ENCODE measurements around the gene RHOH.

The RHOH gene

GRCh38 chr4:40177591-40177990 is 19.2 kb upstream of the RHOH start:
- Histone ChIP-seq H3K9me2 (ENCODE audit: low read depth, low read length) (no peaks in the 10 kb centered on the region), H3K27ac (ENCODE audit: low read depth, low read length, poor library complexity, severe bottlenecking) (peak overlapping the region; percentile 100), H3K9me3 (ENCODE audit: low read length) (no peaks in the 10 kb centered on the region), H3K9ac (ENCODE audit: low read length) (peak overlapping the region; percentile 88), H3F3A (ENCODE audit: insufficient read depth, low read length) (no peaks in the 10 kb centered on the region), H4K20me1 (ENCODE audit: insufficient read depth, low read length) (no peaks in the 10 kb centered on the region), H3K4me2 (ENCODE audit: low read length) (peak overlapping the region; percentile 90), H3K36me3 (ENCODE audit: insufficient read depth, low read length) (no peaks in the 10 kb centered on the region), H3K27me3 (ENCODE audit: insufficient read depth, low read length) (no peaks in the 10 kb centered on the region), H3K4me3 (ENCODE audit: low read depth, low read length, poor library complexity, severe bottlenecking) (peak overlapping the region; percentile 57), H3K79me2 (ENCODE audit: insufficient read depth, low read length) (no peaks in the 10 kb centered on the region), H2AFZ (ENCODE audit: low read length) (no peak overlapping the region), H3K4me1 (ENCODE audit: insufficient read depth, low read length, severe bottlenecking) (peaks cover 90% of the 10 kb centered on the region)
- TF ChIP-seq CTCF (IDR thresholded peaks at IDR 0.05; ENCODE audit: low read length), result no peak
- no peak for TF ChIP-seq EZH2 (IDR thresholded peaks at IDR 0.05; ENCODE audit: borderline replicate concordance, low read length)

GRCh38 chr4:40178672-40179071 is 18.2 kb upstream of the RHOH start:
- no peak for TF ChIP-seq EZH2 (IDR thresholded peaks at IDR 0.05; ENCODE audit: borderline replicate concordance, low read length)
- TF ChIP-seq CTCF (IDR thresholded peaks at IDR 0.05; ENCODE audit: low read length), result no peak
- H2AFZ ChIP-seq (ENCODE audit: low read length), result no peak overlapping the region
- H3K9ac ChIP-seq (ENCODE audit: low read length), result peak overlapping the region; percentile 88
- H3K4me3 ChIP-seq (ENCODE audit: low read depth, low read length, poor library complexity, severe bottlenecking), result peak overlapping the region; percentile 57
- H3K36me3 ChIP-seq (ENCODE audit: insufficient read depth, low read length), result no peaks in the 10 kb centered on the region
- H3K9me3 ChIP-seq (ENCODE audit: low read length), result no peaks in the 10 kb centered on the region
- peaks cover 90% of the 10 kb centered on the region for H3K4me1 ChIP-seq (ENCODE audit: insufficient read depth, low read length, severe bottlenecking)
- peak overlapping the region; percentile 100 for H3K27ac ChIP-seq (ENCODE audit: low read depth, low read length, poor library complexity, severe bottlenecking)
- no peaks in the 10 kb centered on the region for H3K27me3 ChIP-seq (ENCODE audit: insufficient read depth, low read length)
- no peaks in the 10 kb centered on the region for H4K20me1 ChIP-seq (ENCODE audit: insufficient read depth, low read length)
- no peaks in the 10 kb centered on the region for H3K79me2 ChIP-seq (ENCODE audit: insufficient read depth, low read length)
- peak overlapping the region; percentile 90 for H3K4me2 ChIP-seq (ENCODE audit: low read length)
- H3F3A ChIP-seq (ENCODE audit: insufficient read depth, low read length), result peaks cover 2% of the 10 kb centered on the region
- H3K9me2 ChIP-seq (ENCODE audit: low read depth, low read length), result no peaks in the 10 kb centered on the region

GRCh38 chr4:40179360-40179759 is 17.5 kb upstream of the RHOH start:
- Histone ChIP-seq H3K9me2 (ENCODE audit: low read depth, low read length) (no peaks in the 10 kb centered on the region), H3K27ac (ENCODE audit: low read depth, low read length, poor library complexity, severe bottlenecking) (peak overlapping the region; percentile 100), H3K79me2 (ENCODE audit: insufficient read depth, low read length) (no peaks in the 10 kb centered on the region), H3K9me3 (ENCODE audit: low read length) (no peaks in the 10 kb centered on the region), H4K20me1 (ENCODE audit: insufficient read depth, low read length) (no peaks in the 10 kb centered on the region), H3K9ac (ENCODE audit: low read length) (peak overlapping the region; percentile 88; the same call in 1 of the 2 replicates), H3F3A (ENCODE audit: insufficient read depth, low read length) (peaks cover 9% of the 10 kb centered on the region), H2AFZ (ENCODE audit: low read length) (no peak overlapping the region), H3K36me3 (ENCODE audit: insufficient read depth, low read length) (no peaks in the 10 kb centered on the region), H3K4me2 (ENCODE audit: low read length) (peak overlapping the region; percentile 90; the same call in 1 of the 2 replicates), H3K4me1 (ENCODE audit: insufficient read depth, low read length, severe bottlenecking) (peaks cover 90% of the 10 kb centered on the region), H3K4me3 (ENCODE audit: low read depth, low read length, poor library complexity, severe bottlenecking) (no peak overlapping the region), H3K27me3 (ENCODE audit: insufficient read depth, low read length) (no peaks in the 10 kb centered on the region)
- no peak for TF ChIP-seq CTCF (IDR thresholded peaks at IDR 0.05; ENCODE audit: low read length)
- TF ChIP-seq EZH2 (IDR thresholded peaks at IDR 0.05; ENCODE audit: borderline replicate concordance, low read length), result no peak
